ENCODE results near the gene CD84. TPM values are rescaled to one million over a fixed set of nuclear protein-coding genes. Genes with fewer than 3 reads are reported as not detected.
A peak's percentile ranks its signal among the peaks of the same experiment; 100 is the strongest.

CD84 gene
- total and polyA plus RNA-seq, 12 donors, result 0.25 to 11.8 (median 1.6) TPM

GRCh38 chr1:160496334-160496733 lies 83.0 kb downstream of the CD84 start:
- Histone ChIP-seq H3K27ac (no peak overlapping the region), H3K27me3 (peaks cover 0 to 3% (median 0%) of the 10 kb centered on the region in 7 donors), H3K4me3 (no peak overlapping the region), H3K36me3 (no peaks in the 10 kb centered on the region), H3K4me1 (peaks cover 0 to 3% (median 0%) of the 10 kb centered on the region in 9 donors), H3K9me3 (peaks cover 0 to 20% (median 0%) of the 10 kb centered on the region in 11 donors)
- no peak for DNase-seq
- intact Hi-C loops (cut with DNase I), result no loop called here
- ATAC-seq, result no peak
- TF ChIP-seq CTCF (IDR thresholded peaks at IDR 0.05), result no peak
- 79 to 82% methylated on average over 4 of the region's 4 CpGs for WGBS, 2 donors

GRCh38 chr1:160494620-160495019 lies 84.7 kb downstream of the CD84 start:
- Histone ChIP-seq H3K27ac (no peak overlapping the region), H3K36me3 (peaks cover 0 to 4% (median 0%) of the 10 kb centered on the region in 9 donors), H3K9me3 (peaks cover 0 to 17% (median 0%) of the 10 kb centered on the region in 11 donors), H3K4me3 (no peak overlapping the region), H3K27me3 (peaks cover 0 to 3% (median 0%) of the 10 kb centered on the region in 7 donors), H3K4me1 (peaks cover 0 to 3% (median 0%) of the 10 kb centered on the region in 9 donors)
- DNase-seq (no peak), ATAC-seq (no peak)
- TF ChIP-seq CTCF (IDR thresholded peaks at IDR 0.05), result peak in 3 of 9 donors; percentile 8 to 34 (median 11)
- 73 to 75% methylated on average over 3 of the region's 3 CpGs for WGBS, 2 donors
- intact Hi-C loops (cut with DNase I), result no loop called here

GRCh38 chr1:160492617-160493016 lies 86.7 kb downstream of the CD84 start:
- 63 to 76% methylated on average over 2 of the region's 2 CpGs for WGBS, 2 donors
- no peaks in the 10 kb centered on the region for H3K9me3 ChIP-seq
- DNase-seq (no peak), ATAC-seq (no peak)
- intact Hi-C loops (cut with DNase I), result no loop called here
- H3K27ac ChIP-seq, result no peak overlapping the region
- no peaks in the 10 kb centered on the region for H3K4me1 ChIP-seq
- peaks cover 0 to 4% (median 0%) of the 10 kb centered on the region in 9 donors for H3K36me3 ChIP-seq
- peaks cover 0 to 3% (median 0%) of the 10 kb centered on the region in 7 donors for H3K27me3 ChIP-seq
- TF ChIP-seq CTCF (IDR thresholded peaks at IDR 0.05), result no peak
- no peak overlapping the region for H3K4me3 ChIP-seq

- Histone ChIP-seq H3K4me3 (no peak overlapping the region), H3K36me3 (peaks cover 0 to 4% (median 0%) of the 10 kb centered on the region in 9 donors), H3K27me3 (peaks cover 0 to 3% (median 0%) of the 10 kb centered on the region in 7 donors), H3K9me3 (no peaks in the 10 kb centered on the region), H3K27ac (no peak overlapping the region), H3K4me1 (no peaks in the 10 kb centered on the region)
- no peak for TF ChIP-seq CTCF (IDR thresholded peaks at IDR 0.05)
- 86 to 93% methylated on average over 3 of the region's 3 CpGs for WGBS, 2 donors
- intact Hi-C loops (cut with DNase I), result no loop called here
- DNase-seq, result no peak
- no peak for ATAC-seq
These were observed 87.3 kb downstream of the CD84 start for GRCh38 chr1:160491981-160492380.

Other genes starting within 250 kb of the CD84 start
- 100 to 1,000 TPM in 8 of 10 donors, 10 to 100 TPM in 2; 77.7 to 122 (median 112) TPM for gene COPA, start 236.2 kb downstream of the CD84 start, total RNA-seq
- 10 to 100 TPM; 48.2 to 91.3 TPM for gene COPA, start 236.2 kb downstream of the CD84 start, polyA plus RNA-seq
- gene NCSTN, start 236.1 kb downstream of the CD84 start, total RNA-seq, result 10 to 100 TPM; 59.5 to 87.9 (median 71.2) TPM
- 10 to 100 TPM; 40.2 to 44.2 TPM for gene NCSTN, start 236.1 kb downstream of the CD84 start, polyA plus RNA-seq
- gene NHLH1, start 212.4 kb downstream of the CD84 start, total RNA-seq, result under 1 TPM in 2 of 10 donors, not detected in 8; 0.09 to 0.12 TPM
- under 1 TPM in 1 of 2 donors, not detected in 1; 0.06 TPM for gene NHLH1, start 212.4 kb downstream of the CD84 start, polyA plus RNA-seq
- 1 to 10 TPM; 1.2 to 4.1 (median 2.1) TPM for gene VANGL2, start 178.9 kb downstream of the CD84 start, total RNA-seq
- 1 to 10 TPM in 1 of 2 donors, under 1 TPM in 1; 0.68 to 1.9 TPM for gene VANGL2, start 178.9 kb downstream of the CD84 start, polyA plus RNA-seq
- gene SLAMF6, start 56.2 kb downstream of the CD84 start, total RNA-seq, result 1 to 10 TPM in 1 of 10 donors, under 1 TPM in 6, not detected in 3; 0.10 to 2.7 (median 0.33) TPM
- under 1 TPM; 0.20 to 0.66 TPM for gene SLAMF6, start 56.2 kb downstream of the CD84 start, polyA plus RNA-seq
- 1 to 10 TPM in 1 of 10 donors, under 1 TPM in 5, not detected in 4; 0.17 to 3.8 (median 0.32) TPM for gene SLAMF1, start 67.5 kb upstream of the CD84 start, total RNA-seq
- gene SLAMF1, start 67.5 kb upstream of the CD84 start, polyA plus RNA-seq, result under 1 TPM; 0.19 to 0.44 TPM
- 10 to 100 TPM in 1 of 10 donors, 1 to 10 TPM in 4, under 1 TPM in 5; 0.40 to 20.9 (median 0.96) TPM for gene CD48, start 132.3 kb upstream of the CD84 start, total RNA-seq
- gene CD48, start 132.3 kb upstream of the CD84 start, polyA plus RNA-seq, result 1 to 10 TPM in 1 of 2 donors, under 1 TPM in 1; 0.80 to 1.9 TPM
- gene SLAMF7, start 159.8 kb upstream of the CD84 start, total RNA-seq, result 10 to 100 TPM in 1 of 10 donors, under 1 TPM in 9; 0.11 to 19.4 (median 0.34) TPM
- gene SLAMF7, start 159.8 kb upstream of the CD84 start, polyA plus RNA-seq, result under 1 TPM; 0.13 to 0.22 TPM
- gene LY9, start 216.7 kb upstream of the CD84 start, total RNA-seq, result 1 to 10 TPM in 1 of 10 donors, under 1 TPM in 4, not detected in 5; 0.25 to 1.4 (median 0.42) TPM
- gene LY9, start 216.7 kb upstream of the CD84 start, polyA plus RNA-seq, result under 1 TPM in 1 of 2 donors, not detected in 1; 0.10 TPM